ENCODE results near the gene STRN. TPM values are rescaled to one million over a fixed set of nuclear protein-coding genes. Genes with fewer than 3 reads are reported as not detected.
"Not testable (repeated sequence)": the region's sequence is repeated elsewhere in the genome, so short reads cannot be mapped to it uniquely, and the experiment has no call there.

The STRN gene
- 27.4 TPM for total RNA-seq

GRCh38 chr2:36966370-36967235, at the start of gene STRN:
STRN (minus strand) TSS chr2:36966536; CDS start chr2:36966463, 73 bp downstream.
- DNase-seq, result peak; percentile 98

DNA sequence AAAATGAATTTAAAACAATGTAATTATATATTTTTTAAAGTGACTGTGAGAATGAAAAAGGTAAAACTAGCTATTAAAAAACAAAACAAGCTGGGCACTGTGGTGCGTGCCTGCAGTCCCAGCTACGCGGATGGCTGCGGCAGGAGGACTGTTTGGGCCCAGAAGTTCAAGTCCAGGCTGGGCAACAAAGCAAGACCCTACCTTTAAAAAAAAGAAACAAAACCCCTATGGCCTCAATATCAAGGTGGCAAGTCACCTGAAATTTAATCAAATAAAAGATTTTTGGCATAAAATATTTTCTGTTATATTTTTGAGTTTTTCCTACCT, 46.9 kb upstream of the STRN start:
- DNase-seq, result no peak

- DNase-seq, result no peak
These were observed 44.8 kb upstream of the STRN start for GRCh38 chr2:37011130-37011529.

GRCh38 chr2:37005118-37005868, 39.0 kb upstream of the STRN start:
- DNase-seq, result no peak

DNA sequence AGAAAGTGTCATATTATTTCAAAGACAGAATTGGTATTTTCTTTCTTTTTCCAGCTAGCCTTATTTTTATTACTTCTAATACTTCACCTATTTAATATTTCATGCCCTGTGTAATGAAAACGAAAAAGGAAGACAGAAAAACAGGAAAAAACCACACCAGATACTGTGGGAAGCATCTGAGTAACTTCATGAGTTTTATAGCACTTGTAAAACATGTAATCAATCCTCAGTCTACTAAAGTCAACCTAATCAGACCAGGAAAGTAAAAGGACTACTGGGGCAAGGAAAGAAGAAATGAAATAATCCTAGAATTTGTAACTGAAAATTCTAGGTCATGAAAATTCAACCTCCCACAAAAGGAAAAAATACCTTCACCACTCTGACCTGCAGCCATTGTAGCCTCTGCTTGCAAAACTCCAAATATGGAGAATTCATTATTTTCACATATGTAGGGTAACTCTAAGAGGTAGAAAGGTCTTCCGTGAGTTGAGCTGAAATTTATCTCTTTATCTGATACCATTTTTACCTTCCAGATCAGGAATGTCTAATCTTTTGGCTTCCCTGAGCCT, 34.7 kb upstream of the STRN start:
- DNase-seq, result no peak

DNA sequence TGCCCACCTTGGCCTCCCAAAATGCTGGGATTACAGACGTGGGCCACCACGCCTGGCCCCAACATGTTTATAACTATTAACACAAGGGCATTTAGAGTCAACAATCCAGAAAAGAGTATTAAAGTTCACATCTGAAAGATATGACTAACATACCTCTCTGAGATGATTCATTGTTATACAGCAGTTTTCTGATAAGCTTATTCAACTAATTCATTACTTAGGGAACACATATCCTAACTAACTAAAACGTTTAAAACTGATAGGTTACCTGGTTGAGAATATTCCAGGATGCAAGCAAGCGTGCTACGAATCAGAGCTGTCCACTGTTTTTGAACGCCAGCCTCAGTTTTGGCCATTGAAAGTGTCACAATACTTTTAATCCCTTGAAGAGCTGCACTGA, 34.0 kb upstream of the STRN start:
- DNase-seq, result no peak

DNA sequence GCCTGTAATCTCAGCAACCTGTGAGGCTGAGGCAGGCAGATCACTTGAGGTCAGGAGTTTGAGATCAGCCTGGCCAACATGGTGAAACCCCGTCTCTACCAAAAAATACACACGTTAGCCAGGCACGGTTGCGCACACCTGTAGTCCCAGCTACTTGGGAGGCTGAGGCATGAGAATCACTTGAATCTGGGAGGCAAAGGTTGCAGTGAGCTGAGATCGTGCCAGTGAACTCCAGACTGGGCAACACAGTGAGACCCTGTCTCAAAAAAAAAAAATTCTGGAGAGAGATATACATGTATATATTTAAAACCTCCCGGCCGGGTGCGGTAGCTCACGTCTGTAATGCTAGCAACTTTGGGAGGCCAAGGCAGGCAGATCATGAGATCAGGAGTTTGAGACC, 33.1 kb upstream of the STRN start:
- not testable (repeated sequence) for DNase-seq

GRCh38 chr2:36993841-36994620, 27.7 kb upstream of the STRN start:
- DNase-seq, result no peak

GRCh38 chr2:36988008-36988407, 21.7 kb upstream of the STRN start:
- DNase-seq, result no peak

- no peak for DNase-seq
These were observed 16.1 kb upstream of the STRN start for GRCh38 chr2:36982467-36982866.

GRCh38 chr2:36981911-36982310, 15.6 kb upstream of the STRN start:
- DNase-seq, result no peak

DNA sequence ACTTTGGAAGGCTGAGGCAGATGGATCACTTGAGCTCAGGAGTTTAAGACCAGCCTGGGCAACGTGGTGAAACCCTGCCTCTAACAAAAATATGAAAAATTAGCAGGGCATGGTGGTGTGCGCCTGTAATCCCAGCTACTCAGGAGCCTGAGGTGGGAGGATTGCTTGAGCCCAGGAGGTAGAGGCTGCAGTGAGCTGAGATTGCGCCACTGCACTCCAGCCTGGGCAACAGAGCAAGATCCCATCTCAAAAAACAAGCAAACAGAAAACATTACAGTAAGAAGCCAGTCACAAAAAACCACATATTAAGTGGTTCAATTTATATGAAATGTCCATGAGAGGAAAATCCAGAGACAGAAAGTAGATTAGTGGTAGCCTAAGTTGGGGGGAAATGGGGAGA, 12.7 kb upstream of the STRN start:
- DNase-seq, result not testable (repeated sequence)

DNA sequence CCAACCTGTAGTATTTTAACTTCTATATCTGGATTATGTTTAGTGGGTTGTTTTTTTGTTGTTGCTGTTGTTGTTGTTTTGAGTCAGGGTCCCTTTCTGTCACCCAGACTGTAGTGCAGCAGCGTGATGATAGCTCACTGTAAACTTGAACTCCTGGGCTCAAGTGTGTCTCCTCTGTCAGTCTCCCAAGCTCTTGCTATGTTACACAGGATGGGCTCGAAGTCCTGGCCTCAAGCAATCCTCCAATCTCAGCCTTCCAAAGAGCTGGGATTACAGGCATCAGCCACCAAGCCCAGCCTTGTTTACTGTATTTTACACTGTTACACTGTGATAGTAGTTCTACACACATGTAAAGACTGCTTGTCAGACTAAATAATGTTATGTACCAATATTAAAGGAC, 9.7 kb upstream of the STRN start:
- DNase-seq, result no peak

DNA sequence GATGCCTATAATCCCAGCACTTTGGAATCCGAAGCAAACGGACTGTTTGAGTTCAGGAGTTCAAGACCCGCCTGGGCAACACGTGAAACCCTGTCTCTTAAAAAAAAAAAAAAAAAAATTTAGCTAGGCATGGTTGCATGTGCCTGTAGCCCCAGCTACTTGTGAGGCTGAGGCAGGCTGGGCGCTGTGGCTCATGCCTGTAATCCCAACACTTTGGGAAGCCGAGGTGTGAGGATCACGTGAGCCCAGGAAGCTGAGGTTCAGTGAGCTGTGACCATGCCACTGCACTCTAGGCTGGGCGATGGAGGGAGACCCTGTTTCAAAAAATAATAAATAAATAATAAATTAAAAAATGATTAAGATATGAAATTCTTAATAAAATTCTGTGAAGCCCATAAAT, 9.0 kb upstream of the STRN start:
- no peak for DNase-seq

DNA sequence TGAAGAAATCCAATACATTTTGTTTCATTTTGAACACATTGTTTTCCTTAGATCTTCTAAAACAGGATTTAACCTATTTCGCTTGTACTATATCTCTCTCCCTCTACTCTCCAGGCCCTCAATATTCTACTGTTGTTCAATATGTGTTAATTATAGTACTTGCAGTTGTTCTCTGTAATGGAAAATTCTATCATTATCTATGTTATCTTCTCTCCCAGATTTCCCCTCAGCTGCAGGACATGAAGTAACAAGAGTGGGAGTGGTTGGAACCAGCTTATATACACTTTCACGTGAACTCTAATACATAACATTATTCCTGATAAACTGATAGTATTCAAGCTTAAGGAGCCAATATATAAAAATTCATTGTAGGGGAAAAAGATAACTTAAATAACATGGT, 7.0 kb upstream of the STRN start:
- DNase-seq, result no peak

GRCh38 chr2:36971990-36972389, 5.7 kb upstream of the STRN start:
- DNase-seq, result no peak

DNA sequence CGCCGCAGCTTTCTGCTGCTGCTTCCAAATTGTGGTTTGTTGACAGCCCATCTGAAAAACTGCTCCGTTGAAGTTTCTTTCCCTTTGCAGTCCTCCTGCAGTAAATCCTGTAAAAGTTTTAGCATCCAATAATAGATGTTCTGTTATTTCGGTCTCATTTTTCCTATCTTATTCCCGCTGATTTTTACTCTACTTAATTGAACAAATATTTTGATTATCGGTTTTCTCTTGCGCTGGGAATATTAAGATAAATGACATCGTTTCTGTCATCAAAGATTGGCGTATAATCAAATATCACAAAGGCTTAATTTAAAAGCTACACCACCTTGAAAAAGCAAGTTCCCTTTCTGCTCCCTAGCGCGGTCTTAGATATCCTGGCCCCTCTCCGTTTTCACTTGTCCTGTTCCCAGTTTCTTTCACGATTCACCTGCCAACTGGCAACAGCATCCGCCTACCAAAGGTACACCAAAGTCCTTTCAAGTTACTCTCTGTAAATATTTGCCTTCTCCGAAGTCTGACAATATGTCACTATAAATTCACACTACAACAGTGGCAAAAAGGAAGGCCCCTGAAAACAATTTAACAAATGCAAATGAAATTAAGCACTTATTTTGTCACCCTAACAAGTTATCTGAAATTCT, 1.0 kb upstream of the STRN start:
- DNase-seq, result no peak

DNA sequence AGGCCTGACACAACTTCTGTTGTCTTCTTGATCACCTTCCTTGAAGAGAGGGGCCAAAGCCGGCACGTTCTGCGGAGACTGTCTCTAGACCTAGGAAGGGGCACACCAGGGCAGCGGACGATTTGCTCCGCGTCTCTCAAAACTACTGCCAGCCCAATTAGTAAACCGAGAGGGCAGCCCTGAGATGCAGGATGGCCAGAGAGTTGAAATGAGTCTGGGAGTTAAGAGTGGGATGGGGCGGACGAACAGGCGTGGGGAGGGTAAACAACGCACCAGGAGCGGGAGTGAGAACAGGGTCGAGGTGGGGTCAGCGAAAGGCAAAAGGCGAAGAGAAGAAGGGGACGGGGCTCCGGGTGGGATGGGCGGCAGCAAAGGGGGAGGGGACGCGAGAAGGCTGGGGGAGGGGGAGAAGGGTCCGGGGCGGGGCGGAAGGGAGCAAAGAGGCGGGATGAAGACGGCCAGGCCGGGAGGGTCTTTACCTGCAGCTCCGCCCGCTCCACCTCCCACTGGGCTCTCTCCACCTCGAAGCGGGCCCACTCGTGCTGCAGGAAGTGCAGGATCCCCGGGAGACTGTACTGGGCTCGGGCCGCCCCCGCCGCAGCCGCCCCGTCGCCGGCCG, 476 bp downstream of the STRN start:
- DNase-seq, result peak; percentile 53

GRCh38 chr2:36965206-36965605, 1.1 kb downstream of the STRN start:
- no peak for DNase-seq

GRCh38 chr2:36964496-36965058, 1.8 kb downstream of the STRN start:
- DNase-seq, result no peak

DNA sequence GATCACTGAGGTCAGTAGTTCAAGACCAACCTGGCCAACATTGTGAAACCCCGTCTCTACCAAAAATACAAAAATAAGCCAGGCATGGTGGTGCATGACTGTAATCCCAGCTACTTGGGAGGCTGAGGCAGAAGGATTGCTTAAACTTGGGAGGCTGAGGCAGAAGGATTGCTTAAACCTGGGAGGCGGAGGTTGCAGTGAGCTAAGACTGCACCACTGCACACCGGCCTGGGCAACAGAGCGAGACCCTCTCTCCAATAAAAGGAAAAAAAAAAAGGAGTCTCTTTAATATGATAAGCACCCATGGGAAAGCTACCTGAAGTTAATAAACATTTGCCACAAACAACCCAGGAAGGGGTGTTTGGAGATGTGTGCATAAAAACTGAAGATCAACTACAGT, 2.6 kb downstream of the STRN start:
- DNase-seq, result no peak
